ENCODE measurements around the gene DHRS3.

- TF ChIP-seq REST (IDR thresholded peaks at IDR 0.05; ENCODE audit: insufficient read depth in 1 of 2, low read depth in 2 of 2, low read length in 2 of 2) (no peak), SIN3A (IDR thresholded peaks at IDR 0.05; ENCODE audit: borderline replicate concordance, insufficient read depth, low read length) (no peak)
Measured at GRCh38 chr1:12640237-12640957, 22.4 kb upstream of the DHRS3 start.
